Lower lobe of right lung (tissue), 2 donors: ENCODE results near the gene C17orf75. TPM values are rescaled to one million over a fixed set of nuclear protein-coding genes. Genes with fewer than 3 reads are reported as not detected.

Experiments
- ATAC-seq, 2 donors: fragments of 200-7000 bp; cut with Tn5 transposase; one replicate each; pipeline ENCODE4 v1.9.1; 2020 to 2022; ENCODE audit warnings: mild to moderate bottlenecking in 2 of 2, moderate library complexity in 2 of 2
- DNase-seq: peaks from one replicate; pipeline ENCODE4 v3.0.0-alpha.2; 2020
- H3K27ac ChIP-seq: fragments of 200-600 bp; one replicate; pipeline ENCODE4 v1.8.0; 2022
- H3K27me3 ChIP-seq: fragments of 200-600 bp; one replicate; pipeline ENCODE4 v1.8.0; 2022; ENCODE audit warnings: low read depth
- H3K36me3 ChIP-seq: fragments of 200-600 bp; one replicate; pipeline ENCODE4 v1.8.0; 2022; ENCODE audit warnings: mild to moderate bottlenecking
- H3K4me1 ChIP-seq: fragments of 200-600 bp; one replicate; pipeline ENCODE4 v1.8.0; 2022
- H3K4me3 ChIP-seq: fragments of 200-600 bp; one replicate; pipeline ENCODE4 v1.8.0; 2022; ENCODE audit warnings: mild to moderate bottlenecking
- H3K9me3 ChIP-seq: fragments of 200-600 bp; one replicate; pipeline ENCODE4 v1.8.0; 2022
- intact Hi-C: fragments of 100-400 bp; cut with DNase I; formaldehyde crosslinking; loops from one replicate; pipeline ENCODE4 v1.11.0; 2022
- microRNA-seq: library from miRNA; unstranded; fragments of <30 nt; microRNA quantifications from one replicate; pipeline ENCODE4 v1.2.0, GENCODE V29; 2020; ENCODE audit warnings: borderline number of aligned reads
- total RNA-seq: library from RNA; stranded (reverse); fragmentation: NEBNext Ultra II Directional; extraction: Animal tissue kit (Norgen Biotek cat#: 25700); gene quantifications from one replicate; pipeline ENCODE4 v1.2.1, GENCODE V29; 2021
- TF ChIP-seq, protein P1 (sequence below): fragments of 200-600 bp; IDR thresholded peaks from one replicate; pipeline ENCODE4 v1.8.0; 2022; ENCODE audit warnings: antibody characterized with exemption, mild to moderate bottlenecking
- donor health status: DM: no; HTN: yes; CAD: no; lungs with severe emphysema.

C17orf75 gene
- total RNA-seq, 1 donor from 2014 or later: 11.7 TPM

DNA sequence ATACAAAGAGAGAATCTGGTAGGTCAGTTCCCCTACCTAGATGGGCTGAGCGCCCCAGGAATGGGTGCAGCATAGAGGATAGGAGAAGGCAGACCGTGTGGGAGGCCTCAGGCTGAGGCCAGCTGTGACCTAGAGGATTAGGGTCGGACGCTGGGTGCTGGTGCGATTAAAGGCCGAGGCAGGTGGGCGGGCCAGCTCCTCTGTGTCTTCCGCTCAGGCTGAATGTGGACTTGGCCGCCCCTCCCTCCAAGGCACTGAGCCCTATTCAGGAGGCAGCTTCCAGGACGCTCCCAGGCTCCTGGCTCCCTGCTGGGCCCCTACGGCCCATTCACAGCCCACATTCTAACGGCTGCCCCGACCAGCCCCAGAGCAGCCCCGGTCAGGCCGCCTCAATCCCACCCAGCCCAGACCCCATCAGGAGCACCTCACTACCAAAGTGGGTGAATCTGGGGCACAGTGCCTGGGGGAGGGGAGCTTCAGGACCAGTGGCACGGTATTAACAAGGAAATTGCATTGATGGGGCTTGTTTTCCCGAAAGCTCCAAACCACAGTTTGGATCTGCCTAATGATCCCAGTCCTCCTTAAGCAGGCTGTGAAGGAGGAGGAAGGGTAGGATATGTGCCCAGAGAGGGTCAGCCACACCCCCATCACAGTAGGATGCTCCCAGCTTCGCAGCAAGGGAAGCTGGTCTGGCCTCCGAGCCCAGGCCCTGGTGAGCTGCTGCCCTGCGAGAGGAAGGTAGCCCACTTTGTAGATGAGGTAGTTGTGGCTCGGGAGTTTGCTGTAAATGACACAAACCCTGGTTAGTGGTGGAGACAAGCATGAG lies 61.9 kb downstream of the C17orf75 start:
- no peak for DNase-seq
- ATAC-seq: no peak
- Histone ChIP-seq H3K9me3 (no peaks in the 10 kb centered on the region), H3K36me3 (no peaks in the 10 kb centered on the region), H3K27ac (no peak overlapping the region), H3K4me1 (no peaks in the 10 kb centered on the region), H3K4me3 (no peak overlapping the region), H3K27me3 (peaks cover 12% of the 10 kb centered on the region)
- intact Hi-C loops: no loop called here
- TF ChIP-seq, protein P1, sequence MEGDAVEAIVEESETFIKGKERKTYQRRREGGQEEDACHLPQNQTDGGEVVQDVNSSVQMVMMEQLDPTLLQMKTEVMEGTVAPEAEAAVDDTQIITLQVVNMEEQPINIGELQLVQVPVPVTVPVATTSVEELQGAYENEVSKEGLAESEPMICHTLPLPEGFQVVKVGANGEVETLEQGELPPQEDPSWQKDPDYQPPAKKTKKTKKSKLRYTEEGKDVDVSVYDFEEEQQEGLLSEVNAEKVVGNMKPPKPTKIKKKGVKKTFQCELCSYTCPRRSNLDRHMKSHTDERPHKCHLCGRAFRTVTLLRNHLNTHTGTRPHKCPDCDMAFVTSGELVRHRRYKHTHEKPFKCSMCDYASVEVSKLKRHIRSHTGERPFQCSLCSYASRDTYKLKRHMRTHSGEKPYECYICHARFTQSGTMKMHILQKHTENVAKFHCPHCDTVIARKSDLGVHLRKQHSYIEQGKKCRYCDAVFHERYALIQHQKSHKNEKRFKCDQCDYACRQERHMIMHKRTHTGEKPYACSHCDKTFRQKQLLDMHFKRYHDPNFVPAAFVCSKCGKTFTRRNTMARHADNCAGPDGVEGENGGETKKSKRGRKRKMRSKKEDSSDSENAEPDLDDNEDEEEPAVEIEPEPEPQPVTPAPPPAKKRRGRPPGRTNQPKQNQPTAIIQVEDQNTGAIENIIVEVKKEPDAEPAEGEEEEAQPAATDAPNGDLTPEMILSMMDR: no peak

DNA sequence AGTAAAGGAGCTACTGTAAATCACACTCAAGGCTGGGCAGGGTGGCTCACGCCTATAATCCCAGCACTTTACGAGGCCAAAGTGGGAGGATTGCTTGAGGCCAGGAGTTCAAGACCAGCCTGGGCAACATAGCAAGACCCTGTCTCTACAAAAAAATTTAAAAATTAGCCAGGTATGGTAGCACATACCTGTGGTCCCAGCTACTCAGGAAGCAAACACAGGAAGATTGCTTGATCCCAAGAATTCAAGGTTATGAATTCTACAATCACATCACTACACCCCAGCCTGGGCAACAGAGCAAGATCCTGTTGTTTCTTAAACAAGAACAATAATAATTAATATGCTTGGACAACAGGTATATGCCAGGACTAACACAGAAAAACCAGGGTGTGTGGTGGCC lies 63.2 kb downstream of the C17orf75 start:
- Histone ChIP-seq H3K27me3 (peaks cover 15% of the 10 kb centered on the region), H3K27ac (no peak overlapping the region), H3K4me3 (no peak overlapping the region), H3K9me3 (no peaks in the 10 kb centered on the region), H3K36me3 (no peaks in the 10 kb centered on the region), H3K4me1 (no peaks in the 10 kb centered on the region)
- no peak for ATAC-seq
- intact Hi-C loops: no loop called here
- DNase-seq: no peak
- TF ChIP-seq, protein P1: no peak

Small RNA genes lying within 50 kb of the gene (microRNA-seq; reads per million reads assigned to microRNA genes)
- not detected for gene MIR632

Other genes starting within 250 kb of the C17orf75 start
- 48.6 TPM for gene RHOT1, start 199.7 kb downstream of the C17orf75 start, total RNA-seq
- gene RHBDL3, start 76.3 kb downstream of the C17orf75 start, total RNA-seq: 0.18 TPM
- gene ZNF207, start 8.0 kb upstream of the C17orf75 start, total RNA-seq: 146 TPM
- gene PSMD11, start 102.3 kb upstream of the C17orf75 start, total RNA-seq: 57.2 TPM
- gene CDK5R1, start 144.8 kb upstream of the C17orf75 start, total RNA-seq: 1.3 TPM